PC-3 (cell line): Measurements from ENCODE around the gene TSC22D3. TPM values are rescaled to one million over a fixed set of nuclear protein-coding genes. Genes with fewer than 3 reads are reported as not detected.
A peak's percentile ranks its signal among the peaks of the same experiment; 100 is the strongest.

Source experiments
- ATAC-seq: fragments of 200-7000 bp; cut with Tn5 transposase; 2 replicates; pipeline ENCODE4 v1.9.1; 2020; ENCODE audit warnings: mild to moderate bottlenecking, moderate library complexity
- BruUV-seq: library from RNA; stranded (reverse); fragments of 400-500 nt; replicated peaks from 2 replicates; lab custom pipeline; 2021; lab: Mats Ljungman, UMichigan
- CTCF ChIA-PET: fragments of 300-600 bp; sonication (Branson Sonifier 250); formaldehyde crosslinking; loops from one replicate; lab custom pipeline; 2022; ENCODE audit warnings: antibody characterized with exemption; lab: Charles Lee
- POLR2A ChIA-PET: fragments of 300-600 bp; sonication (Branson Sonifier 250); formaldehyde crosslinking; loops from one replicate; lab custom pipeline; 2022; ENCODE audit warnings: antibody characterized with exemption; ENCODE audit not compliant: unreplicated experiment; lab: Charles Lee
- DNase-seq: peaks from one replicate; pipeline ENCODE4 v3.0.0-alpha.2; 2015
- H2AFZ ChIP-seq: fragments of 300-600 bp; sonication (generic); 2 replicates; pipeline ENCODE4 v1.6.0; 2016; ENCODE audit warnings: antibody characterized with exemption, low read length
- H3F3A ChIP-seq: fragments of 300-600 bp; sonication (generic); one replicate; pipeline ENCODE4 v1.6.0; 2017; ENCODE audit warnings: antibody characterized with exemption, low read length, control low read depth, mild to moderate bottlenecking; ENCODE audit not compliant: unreplicated experiment
- H3K27ac ChIP-seq: fragments of 300-600 bp; sonication (generic); 2 replicates; pipeline ENCODE4 v1.5.1; 2016; ENCODE audit warnings: mild to moderate bottlenecking, low read length
- H3K27me3 ChIP-seq: fragments of 300-600 bp; sonication (generic); 2 replicates; pipeline ENCODE4 v1.6.1; 2016; ENCODE audit warnings: low read length, mixed read lengths
- H3K36me3 ChIP-seq: fragments of 300-600 bp; sonication (generic); 2 replicates; pipeline ENCODE4 v1.6.1; 2016; ENCODE audit warnings: low read depth, mixed run types, low read length, mixed read lengths
- H3K4me1 ChIP-seq: fragments of 300-600 bp; sonication (generic); 2 replicates; pipeline ENCODE4 v1.5.1; 2016; ENCODE audit warnings: low read length; ENCODE audit not compliant: insufficient read depth
- H3K4me2 ChIP-seq: fragments of 300-600 bp; sonication (generic); 2 replicates; pipeline ENCODE4 v1.6.0; 2016; ENCODE audit warnings: low read length
- H3K4me3 ChIP-seq: fragments of 300-600 bp; sonication (generic); 2 replicates; pipeline ENCODE4 v1.5.1; 2016; ENCODE audit warnings: mild to moderate bottlenecking, low read length, mixed read lengths
- H3K79me2 ChIP-seq: fragments of 300-600 bp; sonication (generic); 2 replicates; pipeline ENCODE4 v1.6.1; 2017; ENCODE audit warnings: low read length, mixed read lengths
- H3K9ac ChIP-seq: fragments of 300-600 bp; sonication (generic); 2 replicates; pipeline ENCODE4 v1.6.0; 2016; ENCODE audit warnings: mild to moderate bottlenecking, low read length
- H3K9me2 ChIP-seq: fragments of 300-600 bp; sonication (generic); replicated peaks from 2 replicates; pipeline ENCODE4 v1.6.1; 2016; ENCODE audit warnings: mixed run types, low read length, mixed read lengths
- H3K9me3 ChIP-seq: fragments of 300-600 bp; sonication (generic); 2 replicates; pipeline ENCODE4 v1.6.1; 2016; ENCODE audit warnings: low read length, mixed read lengths
- H4K20me1 ChIP-seq: fragments of 300-600 bp; sonication (generic); 2 replicates; pipeline ENCODE4 v1.6.1; 2016; ENCODE audit warnings: low read length, mixed read lengths
- EZH2 ChIP-seq: fragments of 300-600 bp; sonication (generic); IDR thresholded peaks from one replicate; pipeline ENCODE4 v1.6.1; 2017; ENCODE audit warnings: antibody characterized with exemption, mild to moderate bottlenecking, low read length; ENCODE audit not compliant: unreplicated experiment
- EZH2phosphoT487 ChIP-seq: fragments of 300-600 bp; sonication (generic); IDR thresholded peaks from 2 replicates; pipeline ENCODE4 v1.6.1; 2018; ENCODE audit warnings: mild to moderate bottlenecking, antibody characterized with exemption, low read length, borderline replicate concordance
- intact Hi-C: fragments of 100-400 bp; cut with micrococcal nuclease; formaldehyde crosslinking; loops from 2 replicates; pipeline ENCODE4 v1.9.0; 2023
- total RNA-seq: library from RNA; depleted of rRNA; stranded (reverse); fragments of >200 nt; gene quantifications from 2 replicates; pipeline ENCODE4 v1.2.3, GENCODE V29; 2014
- TF ChIP-seq, protein P1 (sequence below): fragments of 300-600 bp; sonication (generic); conservative IDR thresholded peaks from 2 replicates; pipeline ENCODE4 v1.5.1; 2017; ENCODE audit warnings: antibody characterized with exemption, low read depth, mild to moderate bottlenecking, low read length

Gene TSC22D3
- total RNA-seq, 1 experiment from 2014 or later = 17.8 TPM

DNA sequence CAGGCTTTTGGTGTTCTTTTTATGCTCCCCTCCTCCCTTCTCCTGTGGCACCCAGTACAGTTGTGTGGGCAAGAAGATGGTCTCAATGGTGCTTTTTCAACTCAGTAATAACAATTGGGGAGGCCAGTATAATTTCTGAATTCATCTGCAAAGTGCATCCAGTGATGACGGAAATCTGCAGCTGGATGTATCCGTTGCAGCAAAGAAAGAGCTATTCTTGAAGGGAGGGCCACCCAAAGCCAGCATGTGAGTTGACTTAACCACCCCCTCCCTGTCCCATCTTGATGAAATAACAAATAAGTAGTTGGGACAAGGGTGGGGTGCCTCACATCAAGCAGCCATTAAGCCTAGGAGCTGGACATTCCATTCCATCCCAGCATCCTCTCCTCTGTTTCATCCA, 30.7 kb downstream of the TSC22D3 start:
- H3K27me3 ChIP-seq = no peaks in the 10 kb centered on the region
- BruUV-seq = no TSS peak
- peaks cover 13% of the 10 kb centered on the region for H3K4me1 ChIP-seq
- H3K4me2 ChIP-seq = no peak overlapping the region
- no peak overlapping the region for H3K4me3 ChIP-seq
- CTCF ChIA-PET = no interaction called here
- no peaks in the 10 kb centered on the region for H3K36me3 ChIP-seq
- H3K9me3 ChIP-seq = no peaks in the 10 kb centered on the region
- no peaks in the 10 kb centered on the region for H3K9me2 ChIP-seq
- no peaks in the 10 kb centered on the region for H3F3A ChIP-seq
- POLR2A ChIA-PET = no interaction called here
- no peak overlapping the region for H3K9ac ChIP-seq
- H2AFZ ChIP-seq = no peak overlapping the region
- H3K27ac ChIP-seq = no peak overlapping the region
- intact Hi-C loops = no loop called here
- no peaks in the 10 kb centered on the region for H4K20me1 ChIP-seq
- no peaks in the 10 kb centered on the region for H3K79me2 ChIP-seq
- TF ChIP-seq EZH2 = no peak
- TF ChIP-seq EZH2phosphoT487 = no peak
- TF ChIP-seq, protein P1, sequence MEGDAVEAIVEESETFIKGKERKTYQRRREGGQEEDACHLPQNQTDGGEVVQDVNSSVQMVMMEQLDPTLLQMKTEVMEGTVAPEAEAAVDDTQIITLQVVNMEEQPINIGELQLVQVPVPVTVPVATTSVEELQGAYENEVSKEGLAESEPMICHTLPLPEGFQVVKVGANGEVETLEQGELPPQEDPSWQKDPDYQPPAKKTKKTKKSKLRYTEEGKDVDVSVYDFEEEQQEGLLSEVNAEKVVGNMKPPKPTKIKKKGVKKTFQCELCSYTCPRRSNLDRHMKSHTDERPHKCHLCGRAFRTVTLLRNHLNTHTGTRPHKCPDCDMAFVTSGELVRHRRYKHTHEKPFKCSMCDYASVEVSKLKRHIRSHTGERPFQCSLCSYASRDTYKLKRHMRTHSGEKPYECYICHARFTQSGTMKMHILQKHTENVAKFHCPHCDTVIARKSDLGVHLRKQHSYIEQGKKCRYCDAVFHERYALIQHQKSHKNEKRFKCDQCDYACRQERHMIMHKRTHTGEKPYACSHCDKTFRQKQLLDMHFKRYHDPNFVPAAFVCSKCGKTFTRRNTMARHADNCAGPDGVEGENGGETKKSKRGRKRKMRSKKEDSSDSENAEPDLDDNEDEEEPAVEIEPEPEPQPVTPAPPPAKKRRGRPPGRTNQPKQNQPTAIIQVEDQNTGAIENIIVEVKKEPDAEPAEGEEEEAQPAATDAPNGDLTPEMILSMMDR = no peak
- no peak for ATAC-seq
- DNase-seq = no peak

DNA sequence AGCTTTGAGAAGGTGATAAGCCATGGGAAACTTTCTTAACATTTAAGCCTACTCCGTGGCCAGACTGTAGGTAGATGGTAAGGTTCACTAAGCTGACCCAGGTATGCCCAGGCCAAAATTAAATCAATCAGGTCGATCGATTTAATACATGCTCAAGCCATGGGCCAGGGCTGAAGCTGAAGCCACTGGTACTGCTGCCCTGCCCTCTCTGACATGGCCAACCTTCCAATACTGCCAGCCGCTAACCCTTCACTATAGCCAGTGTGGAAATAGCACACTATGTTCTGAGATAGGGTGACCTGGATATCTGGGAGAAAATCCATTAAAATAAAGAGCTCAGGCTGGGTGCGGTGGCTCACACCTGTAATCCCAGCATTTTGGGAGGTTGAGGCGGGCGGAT, 31.6 kb downstream of the TSC22D3 start:
- Histone ChIP-seq H3K27ac (no peak overlapping the region), H3K9me3 (no peaks in the 10 kb centered on the region), H3K4me2 (no peak overlapping the region), H3K79me2 (no peaks in the 10 kb centered on the region), H3K9ac (no peak overlapping the region), H3K9me2 (no peaks in the 10 kb centered on the region), H2AFZ (no peak overlapping the region), H3K4me3 (no peak overlapping the region), H3K36me3 (no peaks in the 10 kb centered on the region), H3K4me1 (peaks cover 13% of the 10 kb centered on the region), H4K20me1 (no peaks in the 10 kb centered on the region), H3F3A (no peaks in the 10 kb centered on the region), H3K27me3 (no peaks in the 10 kb centered on the region)
- no peak for DNase-seq
- intact Hi-C loops = no loop called here
- BruUV-seq = no TSS peak
- ChIA-PET POLR2A (no interaction called here), CTCF (no interaction called here)
- no peak for ATAC-seq
- TF ChIP-seq EZH2phosphoT487 (no peak), EZH2 (no peak)
- TF ChIP-seq, protein P1 = no peak

DNA sequence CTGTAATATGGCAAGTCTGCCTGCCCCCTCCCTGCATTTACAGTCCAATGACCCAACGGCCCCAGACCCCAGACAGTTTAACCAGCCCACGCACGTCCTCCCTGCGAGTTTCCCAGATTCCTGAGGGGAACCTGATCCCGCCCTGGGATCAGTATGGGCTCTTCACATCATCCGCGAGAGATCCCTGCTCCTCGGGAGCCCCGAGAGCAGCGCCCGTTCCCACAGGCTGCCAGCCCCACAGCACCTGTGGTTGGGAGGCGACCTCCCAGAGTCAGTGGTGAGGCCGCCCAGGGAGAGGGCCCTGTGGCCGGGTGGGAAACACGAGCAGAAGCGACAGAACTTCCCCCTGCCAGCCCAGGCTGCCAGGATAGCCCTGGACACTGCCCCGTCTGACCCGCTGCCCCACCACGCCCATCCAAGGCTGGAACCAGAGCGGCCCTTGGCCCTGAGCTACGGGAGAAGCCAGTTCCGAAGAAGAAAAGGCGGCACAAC, 32.8 kb downstream of the TSC22D3 start:
- no peaks in the 10 kb centered on the region for H3K79me2 ChIP-seq
- no peak for TF ChIP-seq EZH2phosphoT487
- TF ChIP-seq, protein P1 = no peak
- no peak for TF ChIP-seq EZH2
- POLR2A ChIA-PET = no interaction called here
- peak overlapping the region; percentile 63; the same call in 1 of the 2 replicates for H3K4me2 ChIP-seq
- H3K36me3 ChIP-seq = no peaks in the 10 kb centered on the region
- H3K9me2 ChIP-seq = no peaks in the 10 kb centered on the region
- no peak overlapping the region for H3K9ac ChIP-seq
- H3K4me1 ChIP-seq = peaks cover 10% of the 10 kb centered on the region
- H3K27me3 ChIP-seq = no peaks in the 10 kb centered on the region
- intact Hi-C loops = no loop called here
- DNase-seq (no peak), ATAC-seq (no peak)
- H3K4me3 ChIP-seq = no peak overlapping the region
- BruUV-seq = no TSS peak
- no peak overlapping the region for H3K27ac ChIP-seq
- no peaks in the 10 kb centered on the region for H3F3A ChIP-seq
- H4K20me1 ChIP-seq = no peaks in the 10 kb centered on the region
- H3K9me3 ChIP-seq = no peaks in the 10 kb centered on the region
- no peak overlapping the region for H2AFZ ChIP-seq
- CTCF ChIA-PET = no interaction called here
